Epithelial cell of esophagus (primary cell): ENCODE data around the gene BCAS4.

Experiments used
- DNase-seq: peaks from one replicate; pipeline ENCODE4 v3.0.0; 2010; ENCODE audit warnings: low read depth
- H3K4me3 ChIP-seq: 2 replicates; pipeline ENCODE4 v1.5.1; 2011; ENCODE audit warnings: mild to moderate bottlenecking, low read length, control low read depth
- TF ChIP-seq, protein P1 (sequence below): IDR thresholded peaks from 2 replicates; pipeline ENCODE4 v1.5.1; 2011; ENCODE audit warnings: low read depth, mild to moderate bottlenecking, low read length, control low read depth, inconsistent platforms; ENCODE audit not compliant: insufficient read depth; ENCODE audit errors: missing control alignments

The BCAS4 gene

GRCh38 chr20:50892394-50892793, 97.5 kb downstream of the BCAS4 start:
- TF ChIP-seq, protein P1, sequence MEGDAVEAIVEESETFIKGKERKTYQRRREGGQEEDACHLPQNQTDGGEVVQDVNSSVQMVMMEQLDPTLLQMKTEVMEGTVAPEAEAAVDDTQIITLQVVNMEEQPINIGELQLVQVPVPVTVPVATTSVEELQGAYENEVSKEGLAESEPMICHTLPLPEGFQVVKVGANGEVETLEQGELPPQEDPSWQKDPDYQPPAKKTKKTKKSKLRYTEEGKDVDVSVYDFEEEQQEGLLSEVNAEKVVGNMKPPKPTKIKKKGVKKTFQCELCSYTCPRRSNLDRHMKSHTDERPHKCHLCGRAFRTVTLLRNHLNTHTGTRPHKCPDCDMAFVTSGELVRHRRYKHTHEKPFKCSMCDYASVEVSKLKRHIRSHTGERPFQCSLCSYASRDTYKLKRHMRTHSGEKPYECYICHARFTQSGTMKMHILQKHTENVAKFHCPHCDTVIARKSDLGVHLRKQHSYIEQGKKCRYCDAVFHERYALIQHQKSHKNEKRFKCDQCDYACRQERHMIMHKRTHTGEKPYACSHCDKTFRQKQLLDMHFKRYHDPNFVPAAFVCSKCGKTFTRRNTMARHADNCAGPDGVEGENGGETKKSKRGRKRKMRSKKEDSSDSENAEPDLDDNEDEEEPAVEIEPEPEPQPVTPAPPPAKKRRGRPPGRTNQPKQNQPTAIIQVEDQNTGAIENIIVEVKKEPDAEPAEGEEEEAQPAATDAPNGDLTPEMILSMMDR = no peak
- no peak for DNase-seq
- no peak overlapping the region for H3K4me3 ChIP-seq

GRCh38 chr20:50893620-50894019, 98.8 kb downstream of the BCAS4 start:
- no peak overlapping the region for H3K4me3 ChIP-seq
- TF ChIP-seq, protein P1 = no peak
- no peak for DNase-seq

- no peak overlapping the region for H3K4me3 ChIP-seq
- TF ChIP-seq, protein P1 = no peak
- no peak for DNase-seq
Measured at GRCh38 chr20:50895111-50895830, 100.4 kb downstream of the BCAS4 start.

- TF ChIP-seq, protein P1 = no peak
- no peak overlapping the region for H3K4me3 ChIP-seq
- DNase-seq = no peak
Measured at GRCh38 chr20:50898475-50898874, 103.6 kb downstream of the BCAS4 start.

GRCh38 chr20:50900261-50900660, 105.4 kb downstream of the BCAS4 start:
- no peak overlapping the region for H3K4me3 ChIP-seq
- no peak for DNase-seq
- TF ChIP-seq, protein P1 = no peak

- DNase-seq = no peak
- TF ChIP-seq, protein P1 = no peak
- no peak overlapping the region for H3K4me3 ChIP-seq
Measured at GRCh38 chr20:50901301-50901700, 106.4 kb downstream of the BCAS4 start.
